ENCODE results near the gene NCOA6. TPM values are rescaled to one million over a fixed set of nuclear protein-coding genes. Genes with fewer than 3 reads are reported as not detected.

The NCOA6 gene
- total RNA-seq, 1 donor from 2014 or later = 14.0 TPM

DNA sequence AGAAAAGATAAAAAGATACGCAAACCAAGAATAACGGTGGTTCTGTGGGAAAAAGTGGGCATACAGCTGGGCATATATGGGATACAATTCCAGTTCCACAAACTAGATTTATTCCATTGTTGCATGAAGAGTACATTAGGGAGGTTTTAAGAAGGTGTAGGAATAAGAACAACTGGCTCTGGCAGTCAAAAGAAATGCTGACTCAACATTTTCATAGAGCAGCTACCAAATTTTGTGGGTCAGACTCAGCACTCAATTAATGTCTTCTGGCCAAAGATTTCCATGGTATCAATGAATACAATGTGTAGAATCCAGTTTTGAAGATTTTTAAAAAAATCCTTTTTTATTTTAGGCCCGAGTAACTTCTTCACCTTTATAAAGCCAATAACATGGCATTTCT, 81.1 kb downstream of the NCOA6 start:
- intact Hi-C loops (cut with micrococcal nuclease) = no loop called here
- peak overlapping the region; percentile 73 for H3K27ac ChIP-seq (replicated peaks)
- peaks cover 63% of the 10 kb centered on the region for H3K4me1 ChIP-seq
- H3K4me3 ChIP-seq = no peak overlapping the region
- peaks cover 67% of the 10 kb centered on the region for H3K36me3 ChIP-seq
- DNase-seq = no peak
- H3K9me3 ChIP-seq (replicated peaks) = no peaks in the 10 kb centered on the region
- H3K27me3 ChIP-seq (ENCODE audit: low read depth) = no peaks in the 10 kb centered on the region
- TF ChIP-seq CTCF (IDR thresholded peaks at IDR 0.05; ENCODE audit: borderline replicate concordance) = no peak

DNA sequence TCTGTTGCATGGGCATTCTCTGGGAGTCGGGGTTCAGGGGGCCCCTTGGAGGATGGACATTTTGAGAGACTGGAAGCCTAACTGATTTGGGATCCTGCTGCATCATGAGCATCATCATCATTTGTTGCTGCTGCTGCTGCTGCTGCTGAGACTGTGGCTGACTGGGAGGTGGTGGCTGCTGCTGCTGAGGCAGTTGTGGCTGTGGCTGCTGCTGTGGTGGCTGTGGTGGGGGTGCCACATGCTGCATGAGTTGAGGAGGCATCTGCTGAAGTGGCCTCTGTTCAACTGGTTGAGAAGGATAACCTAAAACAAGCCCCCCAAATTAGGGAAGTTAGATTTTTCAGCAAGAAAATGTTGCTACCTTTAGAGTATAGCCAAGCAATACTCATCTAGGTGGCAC, 82.4 kb downstream of the NCOA6 start:
- H3K36me3 ChIP-seq = peaks cover 57% of the 10 kb centered on the region
- H3K27ac ChIP-seq (replicated peaks) = no peak overlapping the region
- TF ChIP-seq CTCF (IDR thresholded peaks at IDR 0.05; ENCODE audit: borderline replicate concordance) = no peak
- intact Hi-C loops (cut with micrococcal nuclease) = no loop called here
- no peak for DNase-seq
- no peaks in the 10 kb centered on the region for H3K9me3 ChIP-seq (replicated peaks)
- peaks cover 62% of the 10 kb centered on the region for H3K4me1 ChIP-seq
- no peaks in the 10 kb centered on the region for H3K27me3 ChIP-seq (ENCODE audit: low read depth)
- no peak overlapping the region for H3K4me3 ChIP-seq

DNA sequence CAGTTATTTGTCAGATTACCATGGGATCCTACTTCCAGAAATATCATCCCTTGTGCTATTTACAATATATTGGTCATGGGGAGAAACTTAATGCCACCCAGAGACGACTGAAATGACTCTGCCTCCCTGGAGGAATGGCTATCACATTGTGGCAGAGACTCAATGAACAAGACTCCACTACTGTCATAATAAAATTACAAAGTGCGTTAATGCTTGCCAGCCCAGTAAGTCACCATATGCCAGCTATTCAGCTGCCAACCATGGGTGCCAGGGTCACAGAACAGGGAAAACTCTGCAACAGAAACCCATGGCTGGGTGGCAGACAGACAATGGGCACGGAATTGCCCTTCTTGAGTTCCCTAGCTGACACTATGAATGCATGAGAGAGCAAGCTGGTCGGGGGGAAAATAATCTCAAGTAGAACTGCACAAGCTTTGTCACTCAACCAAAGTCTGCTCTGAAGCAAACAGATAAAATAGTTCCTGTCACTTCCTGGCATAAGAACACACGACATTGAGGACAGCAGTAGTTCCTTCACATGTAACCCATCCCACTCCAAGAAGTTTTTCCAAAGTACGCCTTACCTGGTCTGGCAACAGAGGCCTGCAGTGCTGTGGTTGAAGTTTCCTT, 89.2 kb downstream of the NCOA6 start:
- Histone ChIP-seq H3K27ac (replicated peaks) (peak overlapping the region; percentile 47), H3K4me1 (peaks cover 44% of the 10 kb centered on the region), H3K9me3 (replicated peaks) (no peaks in the 10 kb centered on the region), H3K36me3 (peaks cover 47% of the 10 kb centered on the region), H3K27me3 (ENCODE audit: low read depth) (no peaks in the 10 kb centered on the region), H3K4me3 (no peak overlapping the region)
- intact Hi-C loops (cut with micrococcal nuclease) = no loop called here
- no peak for DNase-seq
- TF ChIP-seq CTCF (IDR thresholded peaks at IDR 0.05; ENCODE audit: borderline replicate concordance) = no peak

DNA sequence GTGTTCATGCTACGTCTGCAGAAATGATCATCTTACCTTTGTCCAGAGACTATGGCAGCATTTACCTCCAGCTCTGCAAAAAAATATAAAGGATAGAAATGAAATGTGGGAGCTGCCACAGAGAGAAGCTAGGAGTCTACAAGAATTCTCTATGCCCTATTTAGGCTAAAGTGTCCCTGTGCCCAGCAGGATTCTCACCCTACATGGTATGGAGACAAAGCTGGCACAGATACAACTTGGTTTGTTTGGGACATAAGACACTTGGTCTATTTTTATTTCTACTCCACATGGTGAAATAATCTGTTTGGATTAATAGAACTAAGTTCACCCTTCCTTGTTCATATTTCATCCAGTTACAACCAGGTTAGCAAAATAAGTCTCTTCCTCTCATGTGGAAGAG, 92.9 kb downstream of the NCOA6 start:
- H3K4me3 ChIP-seq = peak overlapping the region; percentile 18
- peaks cover 53% of the 10 kb centered on the region for H3K36me3 ChIP-seq
- no peak for TF ChIP-seq CTCF (IDR thresholded peaks at IDR 0.05; ENCODE audit: borderline replicate concordance)
- no peak overlapping the region for H3K27ac ChIP-seq (replicated peaks)
- no peaks in the 10 kb centered on the region for H3K27me3 ChIP-seq (ENCODE audit: low read depth)
- no peak for DNase-seq
- intact Hi-C loops (cut with micrococcal nuclease) = no loop called here
- peaks cover 46% of the 10 kb centered on the region for H3K4me1 ChIP-seq
- no peaks in the 10 kb centered on the region for H3K9me3 ChIP-seq (replicated peaks)

- no peak for TF ChIP-seq CTCF (IDR thresholded peaks at IDR 0.05; ENCODE audit: borderline replicate concordance)
- H3K27ac ChIP-seq (replicated peaks) = no peak overlapping the region
- H3K36me3 ChIP-seq = peaks cover 65% of the 10 kb centered on the region
- H3K4me3 ChIP-seq = no peak overlapping the region
- no peaks in the 10 kb centered on the region for H3K27me3 ChIP-seq (ENCODE audit: low read depth)
- H3K4me1 ChIP-seq = peaks cover 40% of the 10 kb centered on the region
- intact Hi-C loops (cut with micrococcal nuclease) = no loop called here
- no peaks in the 10 kb centered on the region for H3K9me3 ChIP-seq (replicated peaks)
- no peak for DNase-seq
These were observed 96.0 kb downstream of the NCOA6 start for GRCh38 chr20:34729416-34729815.

Measured in left ventricle myocardium inferior (tissue), 1 donor.